Measurements from ENCODE around the gene KCND2.

KCND2 gene

DNA sequence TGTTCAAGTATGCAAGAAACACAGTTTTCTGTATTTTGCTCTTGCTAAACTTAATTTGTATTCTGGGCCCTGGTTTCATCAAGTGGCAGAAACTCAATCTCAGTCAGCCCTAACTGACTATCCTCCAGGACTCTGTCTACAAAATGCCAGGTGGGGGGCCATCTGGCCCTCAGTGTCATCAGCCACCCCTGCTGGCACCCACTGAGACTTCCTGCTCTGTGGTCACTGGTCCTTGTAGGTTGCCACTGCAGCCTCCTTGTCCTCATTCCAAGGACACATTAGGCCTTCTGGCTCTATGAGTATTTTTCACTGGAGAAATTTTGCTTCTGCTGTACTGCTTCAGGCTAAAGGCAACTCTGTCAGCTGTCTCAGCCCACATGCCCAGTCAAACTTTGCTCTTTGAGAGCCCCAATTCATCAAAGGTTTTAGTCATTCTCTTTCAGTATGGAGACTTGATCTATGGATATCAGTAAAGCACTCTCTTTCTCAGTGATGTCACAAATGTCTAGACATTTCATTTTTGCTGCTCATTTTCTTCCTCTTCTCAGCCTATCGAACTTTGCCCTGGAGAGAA is 163.6 kb downstream of the KCND2 start:
- TF ChIP-seq RAD21 (IDR thresholded peaks at IDR 0.05; ENCODE audit: low read depth) (no peak), EP300 (IDR thresholded peaks at IDR 0.05; ENCODE audit: borderline replicate concordance) (no peak), NFIC (IDR thresholded peaks at IDR 0.05) (no peak), CREB1 (IDR thresholded peaks at IDR 0.05; ENCODE audit: low read depth) (no peak), EGR1 (IDR thresholded peaks at IDR 0.05) (no peak), CEBPB (IDR thresholded peaks at IDR 0.05) (no peak), MAX (IDR thresholded peaks at IDR 0.05) (no peak), ZBTB7A (IDR thresholded peaks at IDR 0.05; ENCODE audit: low read depth) (no peak), FOXM1 (IDR thresholded peaks at IDR 0.05; ENCODE audit: borderline replicate concordance, low read depth) (no peak), REST (IDR thresholded peaks at IDR 0.05; ENCODE audit: low read depth) (no peak), TCF12 (IDR thresholded peaks at IDR 0.05; ENCODE audit: low read depth) (no peak)

- TF ChIP-seq MAX (IDR thresholded peaks at IDR 0.05) (no peak), CEBPB (IDR thresholded peaks at IDR 0.05) (no peak), ZBTB7A (IDR thresholded peaks at IDR 0.05; ENCODE audit: low read depth) (no peak), TAF1 (IDR thresholded peaks at IDR 0.05; ENCODE audit: low read depth) (no peak), REST (IDR thresholded peaks at IDR 0.05; ENCODE audit: low read depth) (no peak), YY1 (IDR thresholded peaks at IDR 0.05; ENCODE audit: low read depth) (no peak), EP300 (IDR thresholded peaks at IDR 0.05; ENCODE audit: borderline replicate concordance) (no peak), TEAD4 (IDR thresholded peaks at IDR 0.05) (no peak), RAD21 (IDR thresholded peaks at IDR 0.05; ENCODE audit: low read depth) (no peak), TCF12 (IDR thresholded peaks at IDR 0.05; ENCODE audit: low read depth) (no peak), EGR1 (IDR thresholded peaks at IDR 0.05) (no peak), CREB1 (IDR thresholded peaks at IDR 0.05; ENCODE audit: low read depth) (no peak), FOXM1 (IDR thresholded peaks at IDR 0.05; ENCODE audit: borderline replicate concordance, low read depth) (no peak), NFIC (IDR thresholded peaks at IDR 0.05) (no peak)
- TF ChIP-seq, protein P1, sequence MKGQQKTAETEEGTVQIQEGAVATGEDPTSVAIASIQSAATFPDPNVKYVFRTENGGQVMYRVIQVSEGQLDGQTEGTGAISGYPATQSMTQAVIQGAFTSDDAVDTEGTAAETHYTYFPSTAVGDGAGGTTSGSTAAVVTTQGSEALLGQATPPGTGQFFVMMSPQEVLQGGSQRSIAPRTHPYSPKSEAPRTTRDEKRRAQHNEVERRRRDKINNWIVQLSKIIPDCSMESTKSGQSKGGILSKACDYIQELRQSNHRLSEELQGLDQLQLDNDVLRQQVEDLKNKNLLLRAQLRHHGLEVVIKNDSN (IDR thresholded peaks at IDR 0.05) = no peak
Observed at GRCh38 chr7:120441850-120442249, 168.9 kb downstream of the KCND2 start.

DNA sequence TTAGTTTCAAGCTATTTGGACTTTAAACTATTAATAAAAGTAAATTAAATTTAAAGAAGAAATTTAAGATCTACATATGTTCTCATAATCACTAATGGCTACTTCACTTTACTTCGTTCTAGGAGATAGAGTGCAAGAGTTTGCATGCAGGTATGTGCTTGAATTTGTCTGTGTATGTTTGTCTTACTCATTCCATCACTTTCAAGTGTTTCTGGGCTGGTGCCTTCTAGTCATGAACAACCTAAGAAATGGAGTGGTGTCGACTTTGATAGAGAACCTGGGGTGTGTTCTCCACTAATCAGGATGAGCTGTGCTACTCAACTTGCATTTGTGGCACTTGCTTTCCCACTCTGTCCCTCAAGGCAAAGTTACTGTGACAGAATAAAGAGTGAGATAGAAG is 169.9 kb downstream of the KCND2 start:
- TF ChIP-seq ZBTB7A (IDR thresholded peaks at IDR 0.05; ENCODE audit: low read depth) = no peak

GRCh38 chr7:120444650-120445049 is 171.7 kb downstream of the KCND2 start:
- TF ChIP-seq MAX (IDR thresholded peaks at IDR 0.05) (no peak), TCF12 (IDR thresholded peaks at IDR 0.05; ENCODE audit: low read depth) (no peak), FOXM1 (IDR thresholded peaks at IDR 0.05; ENCODE audit: borderline replicate concordance, low read depth) (no peak), EP300 (IDR thresholded peaks at IDR 0.05; ENCODE audit: borderline replicate concordance) (no peak), EGR1 (IDR thresholded peaks at IDR 0.05) (no peak), REST (IDR thresholded peaks at IDR 0.05; ENCODE audit: low read depth) (no peak), NFIC (IDR thresholded peaks at IDR 0.05) (no peak), RAD21 (IDR thresholded peaks at IDR 0.05; ENCODE audit: low read depth) (no peak), TEAD4 (IDR thresholded peaks at IDR 0.05) (no peak), YY1 (IDR thresholded peaks at IDR 0.05; ENCODE audit: low read depth) (no peak), CEBPB (IDR thresholded peaks at IDR 0.05) (no peak), ZBTB7A (IDR thresholded peaks at IDR 0.05; ENCODE audit: low read depth) (no peak), CREB1 (IDR thresholded peaks at IDR 0.05; ENCODE audit: low read depth) (no peak), TAF1 (IDR thresholded peaks at IDR 0.05; ENCODE audit: low read depth) (no peak)
- TF ChIP-seq, protein P1 (IDR thresholded peaks at IDR 0.05) = no peak
